GM12891 (cell line): Measurements from ENCODE around the gene MYH6.
A peak's percentile ranks its signal among the peaks of the same experiment; 100 is the strongest.
"Not testable (repeated sequence)": the region's sequence is repeated elsewhere in the genome, so short reads cannot be mapped to it uniquely, and the experiment has no call there.

Experiments used
- PAX5 ChIP-seq: IDR thresholded peaks from 2 replicates; pipeline ENCODE4 v1.6.1; 2011; ENCODE audit warnings: low read length, moderate library complexity, mild to moderate bottlenecking; ENCODE audit not compliant: insufficient read depth, severe bottlenecking
- POLR2A ChIP-seq: IDR thresholded peaks from 2 replicates; pipeline ENCODE4 v1.6.1; 2011; ENCODE audit warnings: low read depth, low read length, control low read depth
- POLR2AphosphoS5 ChIP-seq: IDR thresholded peaks from 2 replicates; pipeline ENCODE4 v1.6.1; 2011; ENCODE audit warnings: low read depth, low read length, control low read depth
- SPI1 ChIP-seq: IDR thresholded peaks from 2 replicates; pipeline ENCODE4 v1.6.1; 2011; ENCODE audit warnings: low read depth, low read length, control low read depth
- TAF1 ChIP-seq: IDR thresholded peaks from 2 replicates; pipeline ENCODE4 v1.6.1; 2011; ENCODE audit warnings: low read depth, low read length, control low read depth

- not testable (repeated sequence) for TF ChIP-seq POLR2A, POLR2AphosphoS5, PAX5, TAF1
- TF ChIP-seq SPI1, result peak; percentile 67
Measured at GRCh38 chr14:23400496-23401149, 7.5 kb downstream of the MYH6 start.
